Endothelial cell (in vitro differentiated cells): ENCODE results near the gene KCTD12. TPM values are rescaled to one million over a fixed set of nuclear protein-coding genes. Genes with fewer than 3 reads are reported as not detected.

Source experiments
- DNase-seq: peaks from one replicate; pipeline ENCODE4 v3.0.0; 2021; ENCODE audit warnings: low spot score
- H3K27ac Mint-ChIP-seq: one replicate; pipeline ENCODE4 v1.8.0; 2021; ENCODE audit warnings: mixed read lengths, inconsistent platforms; ENCODE audit not compliant: unreplicated experiment
- H3K27me3 Mint-ChIP-seq: one replicate; pipeline ENCODE4 v1.8.0; 2021; ENCODE audit warnings: mild to moderate bottlenecking, moderate library complexity, mixed read lengths, inconsistent platforms; ENCODE audit not compliant: unreplicated experiment
- H3K36me3 Mint-ChIP-seq: one replicate; pipeline ENCODE4 v1.8.0; 2021; ENCODE audit warnings: mild to moderate bottlenecking, low read depth, mixed read lengths, inconsistent platforms; ENCODE audit not compliant: unreplicated experiment
- H3K4me1 Mint-ChIP-seq: one replicate; pipeline ENCODE4 v1.8.0; 2021; ENCODE audit warnings: mild to moderate bottlenecking, mixed read lengths, inconsistent platforms; ENCODE audit not compliant: unreplicated experiment
- H3K4me3 Mint-ChIP-seq: one replicate; pipeline ENCODE4 v1.8.0; 2021; ENCODE audit warnings: mild to moderate bottlenecking, mixed read lengths, inconsistent platforms; ENCODE audit not compliant: unreplicated experiment
- H3K9me3 Mint-ChIP-seq: one replicate; pipeline ENCODE4 v1.8.0; 2021; ENCODE audit warnings: mixed read lengths, inconsistent platforms; ENCODE audit not compliant: unreplicated experiment
- total RNA-seq: library from RNA; stranded (reverse); fragmentation: NEBNext Ultra II Directional; extraction: Animal tissue kit (Norgen Biotek cat#: 25700); gene quantifications from one replicate; pipeline ENCODE4 v1.2.1, GENCODE V29; 2021; ENCODE audit not compliant: unreplicated experiment
- TF ChIP-seq, protein P1 (sequence below): fragments of 200-600 bp; sonication (generic); IDR thresholded peaks from one replicate; pipeline ENCODE4 v1.5.0; 2021; ENCODE audit warnings: antibody characterized with exemption; ENCODE audit not compliant: unreplicated experiment

The KCTD12 gene
- total RNA-seq, 1 donor from 2014 or later = 9.6 TPM

DNA sequence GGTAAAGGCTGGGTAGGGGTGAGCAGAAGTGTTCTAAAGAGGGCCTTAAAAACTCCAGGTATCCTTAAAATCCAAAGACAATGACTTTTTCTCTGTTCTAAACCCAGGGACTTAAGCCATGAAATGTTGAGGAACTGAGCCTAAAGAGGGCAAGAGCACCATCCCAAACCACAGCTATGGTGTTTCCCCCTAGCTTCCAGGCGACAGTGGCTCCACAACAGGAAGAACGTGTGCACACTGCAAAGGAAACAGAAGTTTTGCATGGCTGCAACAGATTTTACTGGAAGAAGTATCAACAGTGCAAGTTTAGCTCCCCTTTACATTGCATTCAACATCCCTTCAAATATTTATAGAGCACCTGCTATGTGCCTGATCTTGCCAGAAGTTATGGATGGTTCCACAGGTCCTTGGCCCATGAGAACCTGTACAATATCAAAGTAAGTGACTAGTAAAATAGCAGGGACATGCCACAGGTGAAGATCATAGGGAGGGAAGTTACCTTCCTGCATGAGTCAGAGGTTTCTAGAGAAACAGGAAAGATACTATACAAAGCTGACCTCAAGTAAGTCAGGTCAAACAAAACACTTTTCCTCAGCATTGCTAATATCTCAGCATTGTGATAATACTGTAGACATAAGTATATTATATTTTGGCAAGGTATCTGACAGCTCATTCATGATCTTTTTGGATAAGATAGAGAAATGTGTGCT is 8.4 kb upstream of the KCTD12 start:
- Mint-ChIP-seq H3K9me3 (peaks cover 6% of the 10 kb centered on the region), H3K36me3 (peaks cover 3% of the 10 kb centered on the region), H3K27ac (no peak overlapping the region), H3K4me1 (peaks cover 9% of the 10 kb centered on the region), H3K27me3 (peaks cover 3% of the 10 kb centered on the region), H3K4me3 (no peak overlapping the region)
- no peak for DNase-seq
- TF ChIP-seq, protein P1, sequence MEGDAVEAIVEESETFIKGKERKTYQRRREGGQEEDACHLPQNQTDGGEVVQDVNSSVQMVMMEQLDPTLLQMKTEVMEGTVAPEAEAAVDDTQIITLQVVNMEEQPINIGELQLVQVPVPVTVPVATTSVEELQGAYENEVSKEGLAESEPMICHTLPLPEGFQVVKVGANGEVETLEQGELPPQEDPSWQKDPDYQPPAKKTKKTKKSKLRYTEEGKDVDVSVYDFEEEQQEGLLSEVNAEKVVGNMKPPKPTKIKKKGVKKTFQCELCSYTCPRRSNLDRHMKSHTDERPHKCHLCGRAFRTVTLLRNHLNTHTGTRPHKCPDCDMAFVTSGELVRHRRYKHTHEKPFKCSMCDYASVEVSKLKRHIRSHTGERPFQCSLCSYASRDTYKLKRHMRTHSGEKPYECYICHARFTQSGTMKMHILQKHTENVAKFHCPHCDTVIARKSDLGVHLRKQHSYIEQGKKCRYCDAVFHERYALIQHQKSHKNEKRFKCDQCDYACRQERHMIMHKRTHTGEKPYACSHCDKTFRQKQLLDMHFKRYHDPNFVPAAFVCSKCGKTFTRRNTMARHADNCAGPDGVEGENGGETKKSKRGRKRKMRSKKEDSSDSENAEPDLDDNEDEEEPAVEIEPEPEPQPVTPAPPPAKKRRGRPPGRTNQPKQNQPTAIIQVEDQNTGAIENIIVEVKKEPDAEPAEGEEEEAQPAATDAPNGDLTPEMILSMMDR = no peak

DNA sequence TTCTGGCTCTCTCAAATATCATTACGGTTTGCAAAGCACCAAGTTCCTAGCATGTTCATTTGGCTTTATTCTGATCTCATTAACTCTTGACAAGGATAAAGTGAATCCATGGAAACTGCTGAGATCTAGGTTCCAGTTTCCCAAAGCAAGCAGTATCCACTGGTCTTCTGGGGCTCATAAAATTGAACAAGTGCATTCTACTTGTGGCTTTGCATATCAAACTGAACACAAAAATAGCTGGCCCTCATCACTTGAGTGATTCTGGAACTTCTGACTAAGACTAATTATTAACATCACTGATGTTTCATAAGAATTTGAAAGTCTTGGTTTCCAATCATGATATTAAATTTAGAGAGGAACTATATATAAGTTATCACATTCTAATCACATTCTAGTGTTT is 6.3 kb upstream of the KCTD12 start:
- H3K4me3 Mint-ChIP-seq = no peak overlapping the region
- H3K27ac Mint-ChIP-seq = no peak overlapping the region
- peaks cover 10% of the 10 kb centered on the region for H3K4me1 Mint-ChIP-seq
- peaks cover 7% of the 10 kb centered on the region for H3K27me3 Mint-ChIP-seq
- DNase-seq = no peak
- TF ChIP-seq, protein P1 = no peak
- H3K36me3 Mint-ChIP-seq = peaks cover 3% of the 10 kb centered on the region
- no peaks in the 10 kb centered on the region for H3K9me3 Mint-ChIP-seq

DNA sequence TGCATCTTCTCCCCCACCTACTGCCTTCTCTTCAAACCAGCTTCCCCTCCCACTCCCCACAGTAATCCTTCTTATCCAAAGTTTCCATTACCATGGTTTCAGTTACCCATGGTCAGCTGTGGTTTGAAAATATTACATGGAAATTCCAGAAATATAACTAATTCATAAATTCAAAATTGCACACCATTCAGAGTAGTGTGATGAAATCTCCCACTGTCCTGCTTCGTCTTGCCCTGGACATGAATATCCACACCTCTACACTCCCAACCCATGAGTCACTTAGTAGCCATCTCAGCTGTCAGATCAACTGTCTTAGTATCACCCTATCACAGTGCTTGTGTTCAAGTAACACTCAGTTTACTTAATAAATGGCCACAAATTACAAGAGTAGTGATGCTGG is 3.8 kb upstream of the KCTD12 start:
- no peaks in the 10 kb centered on the region for H3K9me3 Mint-ChIP-seq
- peaks cover 15% of the 10 kb centered on the region for H3K4me1 Mint-ChIP-seq
- TF ChIP-seq, protein P1 = no peak
- H3K4me3 Mint-ChIP-seq = no peak overlapping the region
- peaks cover 12% of the 10 kb centered on the region for H3K27me3 Mint-ChIP-seq
- DNase-seq = no peak
- H3K27ac Mint-ChIP-seq = no peak overlapping the region
- H3K36me3 Mint-ChIP-seq = no peaks in the 10 kb centered on the region

DNA sequence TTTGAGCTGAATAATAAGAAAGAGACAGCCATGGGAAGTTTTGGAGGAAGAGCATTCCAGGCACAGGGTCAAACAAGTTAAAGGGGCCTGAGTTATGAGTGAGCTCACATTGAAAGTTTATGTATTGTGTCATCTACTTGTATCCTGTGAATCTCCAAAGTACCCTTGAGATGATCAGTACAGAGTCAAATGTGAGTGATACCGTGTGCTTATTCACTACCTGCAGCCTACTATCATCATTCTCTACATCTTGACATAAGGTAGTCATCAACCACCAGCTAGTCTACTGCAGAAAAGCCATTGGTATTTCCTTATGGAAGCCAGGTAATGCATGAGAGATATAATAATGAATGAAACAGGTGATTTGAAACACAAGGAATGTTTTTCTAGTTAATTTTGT is 3.0 kb upstream of the KCTD12 start:
- Mint-ChIP-seq H3K4me1 (peaks cover 14% of the 10 kb centered on the region), H3K36me3 (peaks cover 3% of the 10 kb centered on the region), H3K27me3 (peaks cover 20% of the 10 kb centered on the region), H3K27ac (no peak overlapping the region), H3K9me3 (no peaks in the 10 kb centered on the region), H3K4me3 (no peak overlapping the region)
- TF ChIP-seq, protein P1 = no peak
- no peak for DNase-seq

DNA sequence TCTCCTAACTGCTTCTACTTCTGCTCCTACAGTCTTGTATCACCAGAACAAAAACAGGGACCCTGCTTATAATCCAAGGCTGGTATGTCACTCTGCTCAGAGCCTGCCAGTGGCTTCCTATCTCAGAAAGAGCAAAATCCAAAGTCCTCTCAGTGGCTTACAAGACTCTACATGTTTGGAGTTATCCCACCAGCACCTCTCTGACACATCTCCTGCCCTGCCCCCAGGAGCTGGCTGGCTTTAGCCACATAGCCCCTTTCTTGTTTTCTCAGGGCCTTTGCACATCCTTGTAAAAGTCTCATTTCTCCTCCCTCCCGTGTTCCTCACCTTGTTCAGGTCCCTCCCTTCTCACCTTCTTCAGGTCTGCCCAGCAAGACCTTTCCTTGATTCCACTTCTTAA is 2.2 kb upstream of the KCTD12 start:
- no peak for DNase-seq
- H3K9me3 Mint-ChIP-seq = no peaks in the 10 kb centered on the region
- H3K4me3 Mint-ChIP-seq = no peak overlapping the region
- H3K27ac Mint-ChIP-seq = no peak overlapping the region
- peaks cover 3% of the 10 kb centered on the region for H3K36me3 Mint-ChIP-seq
- TF ChIP-seq, protein P1 = no peak
- peaks cover 20% of the 10 kb centered on the region for H3K27me3 Mint-ChIP-seq
- peaks cover 15% of the 10 kb centered on the region for H3K4me1 Mint-ChIP-seq
